GM18867 (cell line): Measurements from ENCODE around the gene FAM120A.

ENCODE experiments used
- ATAC-seq: cut with Tn5 transposase; IDR thresholded peaks from one replicate; pipeline ENCODE4 v1.9.1; 2021; ENCODE audit warnings: mild to moderate bottlenecking, moderate library complexity; ENCODE audit not compliant: unreplicated experiment

FAM120A gene

GRCh38 chr9:93470391-93470790 is 18.9 kb downstream of the FAM120A start:
- ATAC-seq: no peak

GRCh38 chr9:93471124-93471523 is 19.6 kb downstream of the FAM120A start:
- ATAC-seq: no peak

GRCh38 chr9:93473411-93473810 is 21.9 kb downstream of the FAM120A start:
- ATAC-seq: no peak

GRCh38 chr9:93475108-93475507 is 23.6 kb downstream of the FAM120A start:
- no peak for ATAC-seq

- no peak for ATAC-seq
Observed at GRCh38 chr9:93475856-93476255, 24.4 kb downstream of the FAM120A start.

GRCh38 chr9:93476924-93477323 is 25.4 kb downstream of the FAM120A start:
- no peak for ATAC-seq

GRCh38 chr9:93477397-93477796 is 25.9 kb downstream of the FAM120A start:
- ATAC-seq: no peak

- no peak for ATAC-seq
Observed at GRCh38 chr9:93479726-93480125, 28.2 kb downstream of the FAM120A start.

GRCh38 chr9:93480262-93480661 is 28.8 kb downstream of the FAM120A start:
- no peak for ATAC-seq

GRCh38 chr9:93480728-93481324 is 29.3 kb downstream of the FAM120A start:
- no peak for ATAC-seq

GRCh38 chr9:93483497-93483896 is 32.0 kb downstream of the FAM120A start:
- ATAC-seq: no peak

GRCh38 chr9:93486268-93486667 is 34.8 kb downstream of the FAM120A start:
- ATAC-seq: no peak

GRCh38 chr9:93488244-93488643 is 36.8 kb downstream of the FAM120A start:
- ATAC-seq: no peak

GRCh38 chr9:93491593-93492232 is 40.2 kb downstream of the FAM120A start:
- no peak for ATAC-seq

- ATAC-seq: no peak
Observed at GRCh38 chr9:93492327-93492726, 40.8 kb downstream of the FAM120A start.

GRCh38 chr9:93493949-93494348 is 42.5 kb downstream of the FAM120A start:
- no peak for ATAC-seq

- no peak for ATAC-seq
Observed at GRCh38 chr9:93496285-93496684, 44.8 kb downstream of the FAM120A start.

GRCh38 chr9:93500571-93501298 is 49.2 kb downstream of the FAM120A start:
- ATAC-seq: no peak

- ATAC-seq: no peak
Observed at GRCh38 chr9:93501406-93501805, 49.9 kb downstream of the FAM120A start.

GRCh38 chr9:93503381-93503780 is 51.9 kb downstream of the FAM120A start:
- ATAC-seq: no peak

GRCh38 chr9:93505541-93506132 is 54.2 kb downstream of the FAM120A start:
- ATAC-seq: no peak

- ATAC-seq: no peak
Observed at GRCh38 chr9:93507768-93508167, 56.3 kb downstream of the FAM120A start.
